ENCODE measurements around the gene ELOVL3. TPM values are rescaled to one million over a fixed set of nuclear protein-coding genes. Genes with fewer than 3 reads are reported as not detected.

The ELOVL3 gene
- total RNA-seq, 1 experiment from 2014 or later: 0.17 TPM

GRCh38 chr10:102269017-102269416 is 42.9 kb downstream of the ELOVL3 start (continued):
- TF ChIP-seq IRF2 (CRISPR knock-in tag; IDR thresholded peaks at IDR 0.05; ENCODE audit: borderline replicate concordance, low read depth) (no peak), E2F1 (CRISPR knock-in tag; IDR thresholded peaks at IDR 0.05) (no peak), FOXK1 (CRISPR knock-in tag; IDR thresholded peaks at IDR 0.05) (no peak), OVOL2 (CRISPR knock-in tag; IDR thresholded peaks at IDR 0.05; ENCODE audit: borderline replicate concordance) (no peak)

GRCh38 chr10:102274062-102274461 is 48.0 kb downstream of the ELOVL3 start:
- no peak for ATAC-seq
- ChIA-PET POLR2A (no interaction called here), CTCF (interaction anchor here (1.3 to 5.4 kb wide), 3 partner anchors 43 to 105 kb away, joined by 4 to 26 read pairs (median 5); no protein-coding TSS in a partner anchor)
- no peaks in the 10 kb centered on the region for H3K9me3 Mint-ChIP-seq
- no peak overlapping the region for H3K4me3 Mint-ChIP-seq
- H3K27me3 Mint-ChIP-seq (ENCODE audit: low read depth): no peaks in the 10 kb centered on the region
- no peaks in the 10 kb centered on the region for H3K36me3 Mint-ChIP-seq
- TF ChIP-seq TP53 (CRISPR knock-in tag; IDR thresholded peaks at IDR 0.05) (no peak), RELA (CRISPR knock-in tag; IDR thresholded peaks at IDR 0.05; ENCODE audit: borderline replicate concordance) (no peak), NFYB (CRISPR knock-in tag; conservative IDR thresholded peaks at IDR 0.05; ENCODE audit: low read depth) (no peak), ZBTB21 (CRISPR knock-in tag; IDR thresholded peaks at IDR 0.05; ENCODE audit: borderline replicate concordance) (no peak), ZNF138 (CRISPR knock-in tag; conservative IDR thresholded peaks at IDR 0.05) (no peak)
- DNase-seq (ENCODE audit: low spot score): no peak
- no peak overlapping the region for H3K27ac Mint-ChIP-seq
- H3K4me1 Mint-ChIP-seq: no peaks in the 10 kb centered on the region

GRCh38 chr10:102275343-102275742 is 49.2 kb downstream of the ELOVL3 start:
- Mint-ChIP-seq H3K9me3 (no peaks in the 10 kb centered on the region), H3K27ac (no peak overlapping the region), H3K4me3 (no peak overlapping the region), H3K27me3 (ENCODE audit: low read depth) (no peaks in the 10 kb centered on the region), H3K36me3 (no peaks in the 10 kb centered on the region), H3K4me1 (no peaks in the 10 kb centered on the region)
- TF ChIP-seq NR1H2 (CRISPR knock-in tag; IDR thresholded peaks at IDR 0.05): no peak
- no peak for TF ChIP-seq ZMAT4 (CRISPR knock-in tag; IDR thresholded peaks at IDR 0.05)
- TF ChIP-seq RORB (CRISPR knock-in tag; IDR thresholded peaks at IDR 0.05): no peak
- TF ChIP-seq ZNF671 (CRISPR knock-in tag; IDR thresholded peaks at IDR 0.05): no peak
- no peak for TF ChIP-seq CBFB (CRISPR knock-in tag; IDR thresholded peaks at IDR 0.05; ENCODE audit: low read depth)
- no peak for TF ChIP-seq ATF3 (CRISPR knock-in tag; conservative IDR thresholded peaks at IDR 0.05)
- no peak for TF ChIP-seq USF2 (CRISPR knock-in tag; IDR thresholded peaks at IDR 0.05)
- no peak for TF ChIP-seq PREB (CRISPR knock-in tag; IDR thresholded peaks at IDR 0.05; ENCODE audit: borderline replicate concordance)
- no peak for TF ChIP-seq E2F5 (CRISPR knock-in tag; IDR thresholded peaks at IDR 0.05)
- TF ChIP-seq ZNF423 (CRISPR knock-in tag; IDR thresholded peaks at IDR 0.05): no peak
- TF ChIP-seq ZBTB21 (CRISPR knock-in tag; IDR thresholded peaks at IDR 0.05; ENCODE audit: borderline replicate concordance): no peak
- POLR2A ChIA-PET: no interaction called here
- no peak for DNase-seq (ENCODE audit: low spot score)
- no peak for ATAC-seq
- CTCF ChIA-PET: interaction anchor here (1.5 to 5.4 kb wide), 2 partner anchors 45 to 77 kb away, joined by 5 to 26 read pairs; no protein-coding TSS in a partner anchor
